ENCODE measurements around the gene PRMT3.
"Not testable (repeated sequence)": the region's sequence is repeated elsewhere in the genome, so short reads cannot be mapped to it uniquely, and the experiment has no call there.

Gene PRMT3

DNA sequence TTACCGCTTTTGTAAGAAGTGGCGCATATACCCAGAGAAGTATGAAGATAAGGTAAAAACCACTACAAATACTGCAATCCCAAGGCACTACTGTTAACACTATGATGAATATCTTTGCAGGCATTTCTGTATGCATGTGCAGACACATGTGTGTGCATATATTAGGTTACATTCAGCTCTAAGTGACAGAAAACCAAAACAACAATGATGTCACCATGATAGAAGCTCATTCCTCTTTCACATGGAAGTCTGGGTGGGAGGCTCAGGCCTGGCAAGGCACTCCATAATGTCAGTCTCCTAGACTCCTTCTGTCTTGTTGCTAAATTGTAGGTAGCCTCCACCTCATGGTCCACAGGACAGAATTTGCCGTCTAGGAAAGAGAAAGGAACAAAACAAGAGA is 148.8 kb downstream of the PRMT3 start:
- Histone ChIP-seq H3K27ac (ENCODE audit: insufficient read depth, low read length, poor library complexity, severe bottlenecking) (no peak overlapping the region), H3K4me1 (ENCODE audit: control insufficient read depth, insufficient read depth, low read length, poor library complexity, severe bottlenecking) (no peaks in the 10 kb centered on the region), H3K36me3 (ENCODE audit: control insufficient read depth, insufficient read depth, low read length) (no peaks in the 10 kb centered on the region), H3K27me3 (replicated peaks; ENCODE audit: control insufficient read depth, insufficient read depth, low read length, poor library complexity, severe bottlenecking) (no peaks in the 10 kb centered on the region), H3K4me3 (ENCODE audit: insufficient read depth, low read depth, low read length, poor library complexity, severe bottlenecking) (no peak overlapping the region), H3K9me3 (ENCODE audit: control insufficient read depth, low read length) (no peaks in the 10 kb centered on the region)
- DNase-seq = no peak

DNA sequence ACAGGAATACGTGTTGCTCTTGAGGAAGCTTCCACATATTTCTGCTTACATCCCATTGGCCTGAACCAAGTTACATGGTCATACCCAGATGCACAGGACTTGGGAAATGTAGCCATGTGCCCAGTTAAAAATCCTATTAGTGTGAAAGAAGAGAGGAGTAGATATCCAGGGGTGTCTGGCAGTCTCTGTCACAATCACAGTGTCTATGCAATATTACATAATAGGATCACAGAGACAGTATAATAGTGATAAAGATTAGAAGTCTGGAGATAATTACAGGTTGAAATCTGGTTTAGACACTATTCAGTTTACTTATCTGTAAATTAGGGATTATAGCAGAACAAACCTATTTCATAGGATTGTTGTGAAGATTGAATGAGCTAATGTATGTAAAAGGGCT is 149.3 kb downstream of the PRMT3 start:
- no peaks in the 10 kb centered on the region for H3K36me3 ChIP-seq (ENCODE audit: control insufficient read depth, insufficient read depth, low read length)
- H3K9me3 ChIP-seq (ENCODE audit: control insufficient read depth, low read length) = no peaks in the 10 kb centered on the region
- H3K27me3 ChIP-seq (replicated peaks; ENCODE audit: control insufficient read depth, insufficient read depth, low read length, poor library complexity, severe bottlenecking) = no peaks in the 10 kb centered on the region
- no peak for DNase-seq
- H3K4me1 ChIP-seq (ENCODE audit: control insufficient read depth, insufficient read depth, low read length, poor library complexity, severe bottlenecking) = no peaks in the 10 kb centered on the region
- H3K27ac ChIP-seq (ENCODE audit: insufficient read depth, low read length, poor library complexity, severe bottlenecking) = no peak overlapping the region
- no peak overlapping the region for H3K4me3 ChIP-seq (ENCODE audit: insufficient read depth, low read depth, low read length, poor library complexity, severe bottlenecking)

DNA sequence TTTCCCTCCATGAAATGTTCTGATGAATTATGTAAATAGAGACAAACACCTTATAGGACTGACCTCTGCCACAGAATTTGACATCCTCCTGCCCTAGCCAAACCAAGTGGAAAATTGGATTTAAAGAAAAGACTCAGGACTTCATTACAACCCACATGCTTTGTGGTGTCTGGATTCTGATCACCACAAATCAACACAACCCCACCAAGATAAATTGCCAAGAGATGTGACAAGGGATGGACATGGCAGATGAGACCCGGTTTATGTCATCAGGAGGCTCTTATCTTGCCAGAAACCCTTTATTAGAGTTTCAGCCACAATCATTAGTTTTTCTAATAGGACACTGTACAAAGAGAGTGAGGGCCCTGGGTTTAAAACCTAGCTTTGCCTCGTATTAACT is 154.0 kb downstream of the PRMT3 start:
- H3K4me1 ChIP-seq (ENCODE audit: control insufficient read depth, insufficient read depth, low read length, poor library complexity, severe bottlenecking) = no peaks in the 10 kb centered on the region
- H3K9me3 ChIP-seq (ENCODE audit: control insufficient read depth, low read length) = no peaks in the 10 kb centered on the region
- H3K4me3 ChIP-seq (ENCODE audit: insufficient read depth, low read depth, low read length, poor library complexity, severe bottlenecking) = no peak overlapping the region
- no peaks in the 10 kb centered on the region for H3K27me3 ChIP-seq (replicated peaks; ENCODE audit: control insufficient read depth, insufficient read depth, low read length, poor library complexity, severe bottlenecking)
- DNase-seq = no peak
- H3K36me3 ChIP-seq (ENCODE audit: control insufficient read depth, insufficient read depth, low read length) = no peaks in the 10 kb centered on the region
- H3K27ac ChIP-seq (ENCODE audit: insufficient read depth, low read length, poor library complexity, severe bottlenecking) = no peak overlapping the region

DNA sequence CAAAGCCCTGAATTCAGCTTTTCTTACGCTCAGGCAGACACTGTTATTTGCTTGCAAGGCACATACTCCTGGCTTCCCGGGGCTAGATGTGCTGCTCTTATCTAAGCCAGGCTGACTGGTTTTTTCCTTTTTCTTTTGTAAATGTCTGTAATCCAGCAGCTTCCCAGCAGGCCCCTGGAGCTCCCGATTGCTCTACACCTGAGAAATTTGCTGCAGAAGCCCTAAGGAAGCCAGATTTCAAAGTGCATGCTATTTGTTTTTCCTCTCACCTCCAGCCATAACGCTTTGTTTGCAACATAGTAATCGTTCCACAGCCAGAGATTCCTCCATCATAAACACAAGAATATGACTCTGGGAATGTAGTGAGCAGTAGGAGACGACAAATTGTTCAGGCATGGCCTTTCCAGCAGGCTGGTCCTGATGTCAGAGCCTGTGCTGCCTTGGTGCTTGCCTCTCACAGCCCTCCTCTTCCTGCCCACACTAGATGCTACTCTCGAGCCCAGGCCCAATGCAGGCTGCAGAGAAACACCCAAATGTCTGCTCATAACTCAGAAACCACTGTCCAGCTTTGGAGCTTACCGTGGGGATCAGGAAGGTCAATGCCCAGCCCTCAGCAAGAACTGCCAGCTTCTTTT is 157.2 kb downstream of the PRMT3 start:
- no peak overlapping the region for H3K27ac ChIP-seq (ENCODE audit: insufficient read depth, low read length, poor library complexity, severe bottlenecking)
- H3K4me3 ChIP-seq (ENCODE audit: insufficient read depth, low read depth, low read length, poor library complexity, severe bottlenecking) = no peak overlapping the region
- no peaks in the 10 kb centered on the region for H3K36me3 ChIP-seq (ENCODE audit: control insufficient read depth, insufficient read depth, low read length)
- H3K27me3 ChIP-seq (replicated peaks; ENCODE audit: control insufficient read depth, insufficient read depth, low read length, poor library complexity, severe bottlenecking) = no peaks in the 10 kb centered on the region
- H3K4me1 ChIP-seq (ENCODE audit: control insufficient read depth, insufficient read depth, low read length, poor library complexity, severe bottlenecking) = no peaks in the 10 kb centered on the region
- H3K9me3 ChIP-seq (ENCODE audit: control insufficient read depth, low read length) = no peaks in the 10 kb centered on the region
- no peak for DNase-seq

DNA sequence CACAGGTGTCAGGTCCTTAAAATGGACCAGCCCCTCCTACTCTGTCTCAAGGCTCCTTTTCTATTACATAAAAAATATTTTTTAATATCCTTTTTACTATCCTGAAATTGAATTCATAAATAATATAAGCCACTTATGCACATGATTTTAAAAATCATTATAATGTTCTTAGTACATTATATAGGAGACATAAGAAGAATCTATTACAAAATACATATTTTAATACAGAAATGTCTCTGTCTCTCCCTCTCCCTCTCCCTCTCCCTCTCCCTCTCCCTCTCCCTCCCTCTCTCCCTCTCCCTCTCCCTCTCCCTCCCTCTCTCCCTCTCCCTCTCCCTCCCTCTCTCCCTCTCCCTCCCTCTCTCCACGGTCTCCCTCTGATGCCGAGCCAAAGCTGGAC is 159.9 kb downstream of the PRMT3 start:
- DNase-seq = no peak
- Histone ChIP-seq H3K4me1 (ENCODE audit: control insufficient read depth, insufficient read depth, low read length, poor library complexity, severe bottlenecking) (no peaks in the 10 kb centered on the region), H3K4me3 (ENCODE audit: insufficient read depth, low read depth, low read length, poor library complexity, severe bottlenecking) (no peak overlapping the region), H3K9me3 (ENCODE audit: control insufficient read depth, low read length) (no peaks in the 10 kb centered on the region), H3K27me3 (replicated peaks; ENCODE audit: control insufficient read depth, insufficient read depth, low read length, poor library complexity, severe bottlenecking) (peaks cover 4% of the 10 kb centered on the region), H3K27ac (ENCODE audit: insufficient read depth, low read length, poor library complexity, severe bottlenecking) (no peak overlapping the region), H3K36me3 (ENCODE audit: control insufficient read depth, insufficient read depth, low read length) (no peaks in the 10 kb centered on the region)

DNA sequence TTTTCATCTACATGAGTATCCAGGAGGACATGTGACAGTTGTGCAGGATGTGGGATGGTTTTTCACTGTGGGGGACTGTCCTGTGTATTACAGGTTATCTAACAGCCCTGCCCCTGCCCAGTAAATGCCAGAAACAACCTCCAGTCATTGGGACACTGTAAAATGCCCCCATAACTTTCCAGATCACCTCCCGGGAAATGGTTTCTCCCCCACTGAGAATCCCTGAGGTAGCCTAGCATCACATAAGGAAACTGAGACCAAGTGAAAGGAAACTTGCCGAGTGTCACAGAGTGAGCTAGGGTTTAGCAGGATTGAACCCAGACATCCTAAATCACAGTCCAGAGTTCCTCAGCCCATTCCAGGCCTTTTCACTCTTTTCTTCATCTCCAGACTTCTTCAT is 163.6 kb downstream of the PRMT3 start:
- H3K27me3 ChIP-seq (replicated peaks; ENCODE audit: control insufficient read depth, insufficient read depth, low read length, poor library complexity, severe bottlenecking) = peaks cover 4% of the 10 kb centered on the region
- no peak overlapping the region for H3K27ac ChIP-seq (ENCODE audit: insufficient read depth, low read length, poor library complexity, severe bottlenecking)
- no peak overlapping the region for H3K4me3 ChIP-seq (ENCODE audit: insufficient read depth, low read depth, low read length, poor library complexity, severe bottlenecking)
- H3K36me3 ChIP-seq (ENCODE audit: control insufficient read depth, insufficient read depth, low read length) = no peaks in the 10 kb centered on the region
- no peak for DNase-seq
- H3K9me3 ChIP-seq (ENCODE audit: control insufficient read depth, low read length) = no peaks in the 10 kb centered on the region
- no peaks in the 10 kb centered on the region for H3K4me1 ChIP-seq (ENCODE audit: control insufficient read depth, insufficient read depth, low read length, poor library complexity, severe bottlenecking)

DNA sequence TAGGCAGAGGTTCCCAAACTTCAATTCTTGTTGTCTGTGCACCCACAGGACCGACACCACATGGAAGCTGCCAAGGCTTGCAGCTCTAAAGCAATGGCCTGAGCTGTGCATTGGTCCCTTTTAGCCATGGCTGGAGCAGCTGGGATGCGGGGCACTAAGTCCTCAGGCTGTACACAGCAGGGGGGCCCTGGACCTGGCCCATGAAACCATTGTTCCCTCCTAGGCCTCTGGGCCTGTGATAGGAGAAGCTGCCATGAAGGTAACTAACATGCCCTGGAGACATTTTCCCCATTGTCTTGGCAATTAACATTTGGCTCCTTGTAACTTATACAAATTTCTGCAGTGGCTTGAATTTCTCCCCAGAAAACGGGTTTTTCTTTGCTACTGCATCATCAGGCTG is 168.3 kb downstream of the PRMT3 start:
- Histone ChIP-seq H3K4me1 (ENCODE audit: control insufficient read depth, insufficient read depth, low read length, poor library complexity, severe bottlenecking) (no peaks in the 10 kb centered on the region), H3K27me3 (replicated peaks; ENCODE audit: control insufficient read depth, insufficient read depth, low read length, poor library complexity, severe bottlenecking) (peaks cover 4% of the 10 kb centered on the region), H3K36me3 (ENCODE audit: control insufficient read depth, insufficient read depth, low read length) (no peaks in the 10 kb centered on the region), H3K9me3 (ENCODE audit: control insufficient read depth, low read length) (no peaks in the 10 kb centered on the region), H3K4me3 (ENCODE audit: insufficient read depth, low read depth, low read length, poor library complexity, severe bottlenecking) (no peak overlapping the region), H3K27ac (ENCODE audit: insufficient read depth, low read length, poor library complexity, severe bottlenecking) (no peak overlapping the region)
- DNase-seq = no peak

DNA sequence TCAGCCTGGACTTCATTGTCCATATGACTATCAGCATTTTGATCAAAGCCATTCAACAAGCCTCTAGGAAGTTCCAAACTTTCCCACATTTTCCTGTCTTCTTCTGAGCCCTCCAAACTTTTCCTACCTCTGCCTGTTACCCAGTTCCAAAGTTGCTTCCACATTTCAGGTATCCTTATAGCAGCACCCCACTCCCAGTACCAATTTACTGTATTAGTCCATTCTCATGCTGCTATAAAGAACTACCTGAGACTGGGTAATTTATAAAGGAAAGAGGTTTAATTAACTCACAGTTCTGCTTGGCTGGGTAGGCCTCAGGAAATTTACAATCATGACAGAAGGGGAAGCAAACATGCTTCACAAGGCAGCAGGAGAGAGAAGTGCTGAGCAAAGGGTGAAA is 168.9 kb downstream of the PRMT3 start:
- not testable (repeated sequence) for H3K27me3 ChIP-seq (replicated peaks; ENCODE audit: control insufficient read depth, insufficient read depth, low read length, poor library complexity, severe bottlenecking); DNase-seq; H3K4me3 ChIP-seq (ENCODE audit: insufficient read depth, low read depth, low read length, poor library complexity, severe bottlenecking); H3K4me1 ChIP-seq (ENCODE audit: control insufficient read depth, insufficient read depth, low read length, poor library complexity, severe bottlenecking); H3K36me3 ChIP-seq (ENCODE audit: control insufficient read depth, insufficient read depth, low read length); H3K9me3 ChIP-seq (ENCODE audit: control insufficient read depth, low read length); H3K27ac ChIP-seq (ENCODE audit: insufficient read depth, low read length, poor library complexity, severe bottlenecking)

DNA sequence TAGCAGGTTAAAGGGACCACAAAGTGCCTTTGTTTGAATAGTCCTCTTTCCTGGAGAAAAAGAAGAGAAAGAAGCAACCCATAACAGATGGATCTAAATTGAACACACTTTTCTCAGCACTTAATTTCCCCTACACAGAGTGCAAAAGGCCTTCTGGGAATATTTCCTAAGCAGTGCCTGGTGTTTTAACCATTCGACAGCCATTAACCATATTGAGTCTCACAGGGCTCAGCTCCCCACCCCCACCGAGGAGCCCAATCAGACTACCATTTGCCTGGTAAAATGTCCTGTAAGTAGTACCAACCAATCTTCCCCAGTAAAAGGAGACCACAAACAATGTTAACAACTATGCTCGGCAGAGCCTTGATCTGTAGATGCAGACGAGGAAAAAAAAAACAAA is 171.2 kb downstream of the PRMT3 start:
- no peaks in the 10 kb centered on the region for H3K9me3 ChIP-seq (ENCODE audit: control insufficient read depth, low read length)
- no peaks in the 10 kb centered on the region for H3K4me1 ChIP-seq (ENCODE audit: control insufficient read depth, insufficient read depth, low read length, poor library complexity, severe bottlenecking)
- no peak overlapping the region for H3K4me3 ChIP-seq (ENCODE audit: insufficient read depth, low read depth, low read length, poor library complexity, severe bottlenecking)
- DNase-seq = no peak
- H3K36me3 ChIP-seq (ENCODE audit: control insufficient read depth, insufficient read depth, low read length) = no peaks in the 10 kb centered on the region
- no peak overlapping the region for H3K27ac ChIP-seq (ENCODE audit: insufficient read depth, low read length, poor library complexity, severe bottlenecking)
- no peaks in the 10 kb centered on the region for H3K27me3 ChIP-seq (replicated peaks; ENCODE audit: control insufficient read depth, insufficient read depth, low read length, poor library complexity, severe bottlenecking)
